AG04450 (cell line): ENCODE measurements around the gene CALY. TPM values are rescaled to one million over a fixed set of nuclear protein-coding genes. Genes with fewer than 3 reads are reported as not detected.

Source experiments
- CTCF ChIA-PET: fragments of 300-600, 350-600 bp; formaldehyde crosslinking; extraction: SDS; loops from one replicate; lab custom pipeline; 2022; ENCODE audit warnings: antibody characterized with exemption, inconsistent platforms; lab: Charles Lee
- POLR2A ChIA-PET: fragments of 350-600 bp; formaldehyde crosslinking; extraction: SDS; loops from one replicate; lab custom pipeline; 2021; ENCODE audit warnings: antibody characterized with exemption, inconsistent platforms; lab: Yijun Ruan, JAX
- DNase-seq: peaks from one replicate; pipeline ENCODE4 v3.0.0-alpha.2; 2011; ENCODE audit warnings: low read depth, low spot score
- H3K27ac ChIP-seq: one replicate; pipeline ENCODE4 v1.5.1; 2012; ENCODE audit warnings: low read depth, low read length, control low read depth
- H3K27me3 ChIP-seq: one replicate; pipeline ENCODE4 v1.6.0; 2012; ENCODE audit warnings: low read length; ENCODE audit not compliant: control insufficient read depth, insufficient read depth
- H3K4me3 ChIP-seq: 2 replicates; pipeline ENCODE4 v1.5.1; 2011; ENCODE audit warnings: mild to moderate bottlenecking, low read depth, low read length, control low read depth
- H3K9me3 ChIP-seq: 2 replicates; pipeline ENCODE4 v1.5.1; 2012; ENCODE audit warnings: low read length; ENCODE audit not compliant: control insufficient read depth, insufficient read depth
- CTCF ChIP-seq: IDR thresholded peaks from 2 replicates; pipeline ENCODE4 v1.5.1; 2011; ENCODE audit warnings: low read depth, low read length, control low read depth, inconsistent platforms
- polyA plus RNA-seq: library from polyadenylated mRNA; depleted of rRNA; stranded (reverse); fragments of >200 nt; gene quantifications from 2 replicates; pipeline ENCODE4 v1.2.3, GENCODE V29; 2011

Gene CALY
- polyA plus RNA-seq, 1 experiment: 0.16 TPM

GRCh38 chr10:133337370-133337725, 652 bp upstream of the CALY start:
- no peak for DNase-seq
- ChIA-PET CTCF (no interaction called here), POLR2A (no interaction called here)
- H3K27me3 ChIP-seq: peaks cover 50% of the 10 kb centered on the region
- H3K9me3 ChIP-seq: peaks cover 19% of the 10 kb centered on the region; the same call in 1 of the 2 replicates
- no peak overlapping the region for H3K27ac ChIP-seq
- no peak overlapping the region for H3K4me3 ChIP-seq
- TF ChIP-seq CTCF: no peak

GRCh38 chr10:133336118-133336576, 549 bp downstream of the CALY start:
- Histone ChIP-seq H3K27ac (no peak overlapping the region), H3K4me3 (no peak overlapping the region), H3K9me3 (peaks cover 19% of the 10 kb centered on the region; the same call in 1 of the 2 replicates), H3K27me3 (peaks cover 51% of the 10 kb centered on the region)
- no peak for TF ChIP-seq CTCF
- POLR2A ChIA-PET: no interaction called here
- CTCF ChIA-PET: no interaction called here
- DNase-seq: no peak

GRCh38 chr10:133335246-133336117, 1.2 kb downstream of the CALY start:
- POLR2A ChIA-PET: no interaction called here
- H3K9me3 ChIP-seq: peaks cover 19% of the 10 kb centered on the region; the same call in 1 of the 2 replicates
- CTCF ChIA-PET: no interaction called here
- H3K4me3 ChIP-seq: peak overlapping the region; percentile 48
- H3K27me3 ChIP-seq: peaks cover 55% of the 10 kb centered on the region
- no peak for DNase-seq
- H3K27ac ChIP-seq: no peak overlapping the region
- no peak for TF ChIP-seq CTCF

GRCh38 chr10:133334503-133335245, 2.0 kb downstream of the CALY start:
- H3K4me3 ChIP-seq: peak overlapping the region; percentile 48
- ChIA-PET CTCF (no interaction called here), POLR2A (interaction anchor here (0.7 kb wide), 1 partner anchor 36 kb away, joined by 3 read pairs; no protein-coding TSS in a partner anchor)
- H3K9me3 ChIP-seq: peaks cover 16% of the 10 kb centered on the region; the same call in 1 of the 2 replicates
- peaks cover 55% of the 10 kb centered on the region for H3K27me3 ChIP-seq
- no peak overlapping the region for H3K27ac ChIP-seq
- no peak for DNase-seq
- TF ChIP-seq CTCF: no peak
